Endothelial cell of umbilical vein (primary cell): Measurements from ENCODE around the gene ENAH.

Experiments
- EZH2 ChIP-seq: IDR thresholded peaks from 2 replicates; pipeline ENCODE4 v1.6.1; 2012; ENCODE audit warnings: borderline replicate concordance, low read depth, mild to moderate bottlenecking, moderate library complexity, low read length, inconsistent platforms; ENCODE audit not compliant: severe bottlenecking
- JUN ChIP-seq: IDR thresholded peaks from 2 replicates; pipeline ENCODE4 v1.6.1; 2011; ENCODE audit warnings: borderline replicate concordance, low read depth; ENCODE audit not compliant: insufficient read length, insufficient read depth
- MYC ChIP-seq: IDR thresholded peaks from one replicate; pipeline ENCODE4 v1.6.1; 2011; ENCODE audit warnings: mild to moderate bottlenecking, low read depth, low read length
- TF ChIP-seq, protein P1 (sequence below), 2 donors: IDR thresholded peaks; 1 replicate in 1 of 2; 2 replicates in 1 of 2; pipeline ENCODE4 v1.5.1; 2011; ENCODE audit warnings: low read length in 2 of 2, mild to moderate bottlenecking in 2 of 2, moderate library complexity in 2 of 2, control low read depth in 1 of 2, inconsistent platforms in 1 of 2, low read depth in 1 of 2; ENCODE audit not compliant: insufficient read depth in 1 of 2; ENCODE audit errors: extremely low read depth in 1 of 2

DNA sequence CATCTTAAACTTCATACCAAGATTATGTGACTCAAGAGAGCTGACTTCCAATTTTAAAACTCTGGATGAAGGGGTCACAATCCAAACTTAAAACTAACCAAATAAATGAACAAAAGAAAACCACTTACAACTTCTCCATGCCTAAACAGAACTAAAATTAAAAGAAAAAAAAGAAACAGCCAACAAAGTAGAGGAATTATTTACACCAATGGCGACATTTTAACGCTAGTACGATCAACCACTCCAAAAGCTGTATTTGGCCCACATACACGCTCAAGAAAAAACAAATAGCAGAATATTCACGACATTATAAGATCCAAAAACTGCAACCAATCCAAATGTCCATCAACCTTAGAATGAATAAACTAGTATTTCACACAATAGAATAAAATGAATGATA lies 42.4 kb downstream of the ENAH start:
- TF ChIP-seq MYC = no peak
- TF ChIP-seq, protein P1, sequence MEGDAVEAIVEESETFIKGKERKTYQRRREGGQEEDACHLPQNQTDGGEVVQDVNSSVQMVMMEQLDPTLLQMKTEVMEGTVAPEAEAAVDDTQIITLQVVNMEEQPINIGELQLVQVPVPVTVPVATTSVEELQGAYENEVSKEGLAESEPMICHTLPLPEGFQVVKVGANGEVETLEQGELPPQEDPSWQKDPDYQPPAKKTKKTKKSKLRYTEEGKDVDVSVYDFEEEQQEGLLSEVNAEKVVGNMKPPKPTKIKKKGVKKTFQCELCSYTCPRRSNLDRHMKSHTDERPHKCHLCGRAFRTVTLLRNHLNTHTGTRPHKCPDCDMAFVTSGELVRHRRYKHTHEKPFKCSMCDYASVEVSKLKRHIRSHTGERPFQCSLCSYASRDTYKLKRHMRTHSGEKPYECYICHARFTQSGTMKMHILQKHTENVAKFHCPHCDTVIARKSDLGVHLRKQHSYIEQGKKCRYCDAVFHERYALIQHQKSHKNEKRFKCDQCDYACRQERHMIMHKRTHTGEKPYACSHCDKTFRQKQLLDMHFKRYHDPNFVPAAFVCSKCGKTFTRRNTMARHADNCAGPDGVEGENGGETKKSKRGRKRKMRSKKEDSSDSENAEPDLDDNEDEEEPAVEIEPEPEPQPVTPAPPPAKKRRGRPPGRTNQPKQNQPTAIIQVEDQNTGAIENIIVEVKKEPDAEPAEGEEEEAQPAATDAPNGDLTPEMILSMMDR (IDR thresholded peaks at IDR 0.05; ENCODE audit: extremely low read depth in 1 of 2, insufficient read depth in 1 of 2, low read depth in 1 of 2, low read length in 2 of 2) = no peak
- TF ChIP-seq EZH2 = no peak
- no peak for TF ChIP-seq JUN
